SH-SY5Y (cell line): ENCODE data around the gene DLGAP4.

Source experiments
- GATA2 ChIP-seq: IDR thresholded peaks from 2 replicates; pipeline ENCODE4 v1.6.1; 2011; ENCODE audit warnings: mild to moderate bottlenecking, low read depth, low read length
- GATA3 ChIP-seq: IDR thresholded peaks from 2 replicates; pipeline ENCODE4 v1.6.1; 2011; ENCODE audit warnings: low read depth, mild to moderate bottlenecking, low read length, moderate library complexity

- TF ChIP-seq GATA2 (no peak), GATA3 (no peak)
Observed at GRCh38 chr20:36275011-36275410, 31.1 kb upstream of the DLGAP4 start.
